ENCODE results near the gene ETV2.

GRCh38 chr19:35615036-35615435, 26.5 kb upstream of the ETV2 start:
- TF ChIP-seq CTCF (IDR thresholded peaks at IDR 0.05) (no peak), POLR2A (IDR thresholded peaks at IDR 0.05) (no peak)

All from body of pancreas (tissue), 4 donors.